ENCODE results near the gene TRIML1. TPM values are rescaled to one million over a fixed set of nuclear protein-coding genes. Genes with fewer than 3 reads are reported as not detected.

Gene TRIML1
- total and polyA plus RNA-seq, 8 donors: not detected

GRCh38 chr4:188195389-188195985 is 56.2 kb downstream of the TRIML1 start:
- ATAC-seq (no peak), FAIRE-seq (no peak), DNase-seq (no peak)
- Histone ChIP-seq H3K4me1 (no peaks in the 10 kb centered on the region), H3K27me3 (no peaks in the 10 kb centered on the region), H3K36me3 (no peaks in the 10 kb centered on the region), H3K4me3 (no peak overlapping the region), H3K9me3 (no peaks in the 10 kb centered on the region), H3K27ac (no peak overlapping the region)
- 41 to 44% methylated on average over 8 of the region's 8 CpGs for WGBS, 2 donors
- no peak for TF ChIP-seq CTCF (IDR thresholded peaks at IDR 0.05)
- intact Hi-C loops (cut with DNase I): no loop called here

- no peak for TF ChIP-seq CTCF (IDR thresholded peaks at IDR 0.05)
- DNase-seq (no peak), ATAC-seq (no peak), FAIRE-seq (no peak)
- Histone ChIP-seq H3K4me1 (no peaks in the 10 kb centered on the region), H3K9me3 (no peaks in the 10 kb centered on the region), H3K36me3 (no peaks in the 10 kb centered on the region), H3K27me3 (no peaks in the 10 kb centered on the region), H3K27ac (no peak overlapping the region), H3K4me3 (no peak overlapping the region)
- WGBS, 2 donors: 14 to 19% methylated on average over 13 of the region's 13 CpGs
- intact Hi-C loops (cut with DNase I): no loop called here
These were observed 57.0 kb downstream of the TRIML1 start for GRCh38 chr4:188196134-188196735.

Other genes with a start within 250 kb of the TRIML1 start
- under 1 TPM in 1 of 6 donors, not detected in 5; 0.06 TPM for gene ZFP42, start 143.7 kb upstream of the TRIML1 start, total RNA-seq
- under 1 TPM in 1 of 2 donors, not detected in 1; 0.05 TPM for gene ZFP42, start 143.7 kb upstream of the TRIML1 start, polyA plus RNA-seq
- gene TRIML2, start 29.8 kb upstream of the TRIML1 start, total RNA-seq: not detected
- not detected for gene TRIML2, start 29.8 kb upstream of the TRIML1 start, polyA plus RNA-seq

Measured in pancreas (tissue), 10 donors.